SH-SY5Y (cell line): Measurements from ENCODE around the gene CEACAM6.

Experiments
- GATA2 ChIP-seq: IDR thresholded peaks from 2 replicates; pipeline ENCODE4 v1.6.1; 2011; ENCODE audit warnings: mild to moderate bottlenecking, low read depth, low read length
- GATA3 ChIP-seq: IDR thresholded peaks from 2 replicates; pipeline ENCODE4 v1.6.1; 2011; ENCODE audit warnings: low read depth, mild to moderate bottlenecking, low read length, moderate library complexity

DNA sequence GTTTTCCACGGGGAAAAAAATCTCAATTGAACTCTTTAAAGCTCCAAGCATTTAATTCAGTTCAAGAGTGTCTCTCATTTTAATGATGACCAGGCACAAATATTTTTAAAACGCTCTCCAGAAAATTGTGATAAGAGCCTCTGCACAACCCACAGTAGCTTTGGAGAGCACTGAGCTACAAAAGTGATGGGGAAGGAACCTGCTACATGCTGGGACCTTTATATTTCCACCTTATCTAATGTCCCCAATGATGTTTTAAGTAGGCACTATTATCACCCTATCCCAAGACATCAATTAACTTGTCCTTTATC lies 14.1 kb upstream of the CEACAM6 start:
- TF ChIP-seq GATA2 (no peak), GATA3 (no peak)
